Body of pancreas (tissue), 4 donors: ENCODE measurements around the gene UNC80.

Experiments used
- CTCF ChIP-seq, 7 experiments: fragments of 450-650 bp in 4 of 7; fragments of 200-600 bp in 3 of 7; sonication (generic) in 3 of 7; IDR thresholded peaks; one replicate each; pipeline ENCODE4 v1.5.1; 2016 to 2019; ENCODE audit warnings: antibody characterized with exemption in 7 of 7
- POLR2A ChIP-seq, 3 donors: fragments of 450-650 bp; IDR thresholded peaks; one replicate each; pipeline ENCODE4 v1.6.1; 2016; ENCODE audit warnings: antibody characterized with exemption in 3 of 3, mild to moderate bottlenecking in 2 of 3

- TF ChIP-seq CTCF (IDR thresholded peaks at IDR 0.05): no peak
- TF ChIP-seq POLR2A (IDR thresholded peaks at IDR 0.05): no peak
Measured at GRCh38 chr2:209734805-209735204, 36.8 kb upstream of the UNC80 start.
